A549 (cell line): ENCODE results near the gene DLX1. TPM values are rescaled to one million over a fixed set of nuclear protein-coding genes. Genes with fewer than 3 reads are reported as not detected.
"Not testable (repeated sequence)": the region's sequence is repeated elsewhere in the genome, so short reads cannot be mapped to it uniquely, and the experiment has no call there.

Source experiments
- ATAC-seq, 2 experiments: fragments of 200-7000 bp in 1 of 2; fragments of >200 bp in 1 of 2; cut with Nextera tagmentation in 1 of 2; cut with Tn5 transposase in 1 of 2; 3 replicates each; pipeline versions ENCODE4 v1.8.0 to v1.9.1; 2018 to 2020; ENCODE audit warnings: mild to moderate bottlenecking in 1 of 2, moderate library complexity in 1 of 2
- CTCF ChIA-PET: fragments of 300-600 bp; sonication (Branson Sonifier 250); formaldehyde crosslinking; extraction: SDS; loops from one replicate; lab custom pipeline; 2021; ENCODE audit warnings: antibody characterized with exemption, inconsistent platforms; lab: Yijun Ruan, JAX
- POLR2A ChIA-PET: fragments of 350-600 bp; formaldehyde crosslinking; extraction: SDS; loops from one replicate; lab custom pipeline; 2021; ENCODE audit warnings: antibody characterized with exemption, inconsistent platforms; lab: Yijun Ruan, JAX
- DNase-seq, 2 experiments: peaks; one replicate each; pipeline versions ENCODE4 v3.0.0 to v3.0.0-alpha.2; 2011 to 2016; ENCODE audit warnings: low read depth in 1 of 2, low spot score in 1 of 2
- FAIRE-seq: peaks from 2 replicates; lab custom pipeline; 2011; peaks lifted over from hg19 to GRCh38; lab: Jason Lieb, UNC
- H3K27ac ChIP-seq, 2 experiments: fragments of >200 bp; sonication (Bioruptor Twin); formaldehyde crosslinking; 3 replicates each; pipeline ENCODE4 v1.5.1; 2016 to 2017
- H3K4me1 ChIP-seq: fragments of >200 bp; sonication (Bioruptor Twin); formaldehyde crosslinking; 3 replicates; pipeline ENCODE4 v1.6.1; 2016
- H3K4me2 ChIP-seq: fragments of >200 bp; sonication (Bioruptor Twin); formaldehyde crosslinking; 3 replicates; pipeline ENCODE4 v1.6.1; 2016
- H3K4me3 ChIP-seq: fragments of >200 bp; sonication (Bioruptor Twin); formaldehyde crosslinking; 3 replicates; pipeline ENCODE4 v1.5.1; 2016
- H3K9me3 ChIP-seq: fragments of >200 bp; sonication (Bioruptor Twin); formaldehyde crosslinking; 3 replicates; pipeline ENCODE4 v1.6.1; 2016
- CTCF ChIP-seq: fragments of >200 bp; sonication (Bioruptor Twin); formaldehyde crosslinking; IDR thresholded peaks from 3 replicates; pipeline ENCODE4 v1.5.1; 2016
- FOSB ChIP-seq: fragments of 250-450 bp; sonication (Bioruptor Pico); IDR thresholded peaks from 2 replicates; pipeline ENCODE4 v1.5.0; 2020; ENCODE audit warnings: mild to moderate bottlenecking, moderate library complexity
- HEYL ChIP-seq: fragments of 250-450 bp; sonication (Bioruptor Pico); IDR thresholded peaks from 2 replicates; pipeline ENCODE4 v1.8.0; 2021; ENCODE audit warnings: mild to moderate bottlenecking, moderate library complexity
- MAX ChIP-seq: IDR thresholded peaks from 2 replicates; pipeline ENCODE4 v1.6.1; 2012
- NR3C1 ChIP-seq: fragments of >200 bp; sonication (Bioruptor Twin); formaldehyde crosslinking; IDR thresholded peaks from 3 replicates; pipeline ENCODE4 v1.6.1; 2017
- ZSCAN20 ChIP-seq: fragments of 250-450 bp; sonication (Bioruptor Pico); IDR thresholded peaks from 2 replicates; pipeline ENCODE4 v1.8.0; 2022; ENCODE audit warnings: mild to moderate bottlenecking, moderate library complexity
- WGBS: methylation state at CpG from one replicate; pipeline ENCODE4 v1.1.6; 2017; ENCODE audit errors: missing lambda C conversion rate; 5-methylcytosine and 5-hydroxymethylcytosine counted together
- polyA plus RNA-seq, 4 experiments: library from polyadenylated mRNA; depleted of rRNA in 3 of 4; stranded (reverse); fragments of >200 nt; fragmentation: RNase III in 1 of 4; extraction: RNeasy Plus Mini Kit Qiagen cat#74134 plus additional on column Dnase treatment in 1 of 4; gene quantifications; 2 replicates in 3 of 4; 3 replicates in 1 of 4; pipeline ENCODE4 v1.2.3, GENCODE V29; 2011 to 2017

DLX1 gene
- polyA plus RNA-seq, 2 of the 4 experiments (the other 2 are of a cell fraction): 1.1 to 2.5 TPM

GRCh38 chr2:172137943-172138342 lies 52.6 kb downstream of the DLX1 start:
- CTCF ChIA-PET: interaction anchor here (0.6 to 2.3 kb wide), 4 partner anchors 11 to 416 kb away, joined by 3 to 19 read pairs (median 4); no protein-coding TSS in a partner anchor
- ATAC-seq: no peak
- H3K4me2 ChIP-seq: no peak overlapping the region
- POLR2A ChIA-PET: no interaction called here
- no peak for FAIRE-seq
- no peak for DNase-seq
- H3K4me1 ChIP-seq: no peaks in the 10 kb centered on the region
- no peak for TF ChIP-seq MAX
- TF ChIP-seq CTCF: no peak
- no peak for TF ChIP-seq ZSCAN20 (CRISPR knock-in tag)
- TF ChIP-seq HEYL (CRISPR knock-in tag): no peak
- no peak for TF ChIP-seq NR3C1
- TF ChIP-seq FOSB (CRISPR knock-in tag): no peak
- 10% methylated on average over 2 of the region's 2 CpGs for WGBS
- H3K27ac ChIP-seq: no peak overlapping the region
- no peaks in the 10 kb centered on the region for H3K9me3 ChIP-seq
- H3K4me3 ChIP-seq: no peak overlapping the region

- H3K4me1 ChIP-seq, H3K27ac ChIP-seq, ATAC-seq, H3K4me3 ChIP-seq, FAIRE-seq, H3K4me2 ChIP-seq, H3K9me3 ChIP-seq, POLR2A ChIA-PET, DNase-seq: not testable (repeated sequence)
- CTCF ChIA-PET: interaction anchor here (0.9 to 2.6 kb wide), 3 partner anchors 12 to 327 kb away, joined by 3 to 12 read pairs (median 4); no protein-coding TSS in a partner anchor
- WGBS: 0% methylated on average over 1 of the region's 1 CpG
Observed at GRCh38 chr2:172138727-172139126, 53.4 kb downstream of the DLX1 start.

Other genes starting within 250 kb of the DLX1 start
- gene SLC25A12, start 191.3 kb upstream of the DLX1 start, polyA plus RNA-seq (2011; rRNA removed): 26.8 and 27.5 TPM in 2 replicates
- 12.5 to 13.8 TPM (median 12.9 TPM) in 3 replicates for gene SLC25A12, start 191.3 kb upstream of the DLX1 start, polyA plus RNA-seq (2017; fragmentation: RNase III; extraction: RNeasy Plus Mini Kit Qiagen cat#74134 plus additional on column Dnase treatment)
- 99.1 and 139 TPM in 2 replicates for gene HAT1, start 163.0 kb upstream of the DLX1 start, polyA plus RNA-seq (2011; rRNA removed)
- gene HAT1, start 163.0 kb upstream of the DLX1 start, polyA plus RNA-seq (2017; fragmentation: RNase III; extraction: RNeasy Plus Mini Kit Qiagen cat#74134 plus additional on column Dnase treatment): 93.6 to 95.4 TPM (median 94.3 TPM) in 3 replicates
- 10.4 and 13.3 TPM in 2 replicates for gene METAP1D, start 85.6 kb upstream of the DLX1 start, polyA plus RNA-seq (2011; rRNA removed)
- 6.6 to 7.3 TPM (median 6.9 TPM) in 3 replicates for gene METAP1D, start 85.6 kb upstream of the DLX1 start, polyA plus RNA-seq (2017; fragmentation: RNase III; extraction: RNeasy Plus Mini Kit Qiagen cat#74134 plus additional on column Dnase treatment)
- 0.04 TPM in 2 replicates for gene DLX2, start 17.4 kb downstream of the DLX1 start, polyA plus RNA-seq (2011; rRNA removed)
- 0.17 to 0.25 TPM (median 0.19 TPM) in 3 replicates for gene DLX2, start 17.4 kb downstream of the DLX1 start, polyA plus RNA-seq (2017; fragmentation: RNase III; extraction: RNeasy Plus Mini Kit Qiagen cat#74134 plus additional on column Dnase treatment)